Liver (tissue), 9 donors: ENCODE results near the gene MACROH2A1. TPM values are rescaled to one million over a fixed set of nuclear protein-coding genes. Genes with fewer than 3 reads are reported as not detected.

ENCODE experiments used
- DNase-seq: peaks from one replicate; pipeline ENCODE4 v3.0.0-alpha.2; 2017; ENCODE audit warnings: low spot score
- H3K27ac ChIP-seq, 2 donors: one replicate each; pipeline ENCODE4 v1.7.0; 2013; ENCODE audit warnings: inconsistent platforms in 2 of 2, low read length in 2 of 2, control low read depth in 1 of 2, low read depth in 1 of 2, mild to moderate bottlenecking in 1 of 2
- H3K27me3 ChIP-seq, 4 donors: one replicate each; pipeline versions ENCODE4 v1.6.1 to v1.7.0; 2013; ENCODE audit warnings: low read length in 3 of 4, inconsistent platforms in 1 of 4, mild to moderate bottlenecking in 1 of 4, moderate library complexity in 1 of 4; ENCODE audit not compliant: control insufficient read depth in 4 of 4, insufficient read depth in 4 of 4
- H3K36me3 ChIP-seq, 4 donors: one replicate each; pipeline versions ENCODE4 v1.6.1 to v1.7.0; 2013; ENCODE audit warnings: low read length in 3 of 4, mild to moderate bottlenecking in 3 of 4, low read depth in 1 of 4, moderate library complexity in 1 of 4; ENCODE audit not compliant: control insufficient read depth in 4 of 4, insufficient read depth in 3 of 4
- H3K4me1 ChIP-seq, 4 donors: one replicate each; pipeline versions ENCODE4 v1.6.1 to v1.7.0; 2013; ENCODE audit warnings: low read length in 3 of 4, mild to moderate bottlenecking in 3 of 4, moderate library complexity in 1 of 4; ENCODE audit not compliant: control insufficient read depth in 4 of 4, insufficient read depth in 4 of 4
- H3K4me3 ChIP-seq, 3 donors: one replicate each; pipeline versions ENCODE4 v1.6.1 to v1.7.0; 2013; ENCODE audit warnings: low read length in 3 of 3, control low read depth in 1 of 3, low read depth in 1 of 3, mild to moderate bottlenecking in 1 of 3
- H3K9ac ChIP-seq, 2 donors: one replicate each; pipeline ENCODE4 v1.7.0; 2013; ENCODE audit warnings: low read length in 2 of 2, mild to moderate bottlenecking in 2 of 2, moderate library complexity in 2 of 2, control low read depth in 1 of 2, low read depth in 1 of 2
- H3K9me3 ChIP-seq, 4 donors: one replicate each; pipeline versions ENCODE4 v1.6.1 to v1.7.0; 2013; ENCODE audit warnings: low read length in 3 of 4; ENCODE audit not compliant: control insufficient read depth in 4 of 4
- ATF3 ChIP-seq: IDR thresholded peaks from 2 replicates; pipeline ENCODE4 v1.6.1; 2016; ENCODE audit warnings: antibody characterized with exemption
- CTCF ChIP-seq: fragments of 150-350 bp; IDR thresholded peaks from 2 replicates; pipeline ENCODE4 v1.5.1; 2017; ENCODE audit warnings: improper control_type of control experiment, low read depth, low read length; ENCODE audit not compliant: missing input control
- FOXA1 ChIP-seq: IDR thresholded peaks from 2 replicates; pipeline ENCODE4 v1.6.1; 2016; ENCODE audit warnings: antibody characterized with exemption
- GABPA ChIP-seq, 2 donors: IDR thresholded peaks in 1 of 2; conservative IDR thresholded peaks in 1 of 2; 2 replicates each; pipeline ENCODE4 v1.6.1; 2016; ENCODE audit warnings: antibody characterized with exemption in 2 of 2, mild to moderate bottlenecking in 1 of 2, moderate library complexity in 1 of 2
- HNF4A ChIP-seq, 2 donors: conservative IDR thresholded peaks; 2 replicates each; pipeline ENCODE4 v1.6.1; 2016; ENCODE audit warnings: antibody characterized with exemption in 2 of 2, mild to moderate bottlenecking in 2 of 2
- HNF4G ChIP-seq: IDR thresholded peaks from 2 replicates; pipeline ENCODE4 v1.6.1; 2016; ENCODE audit warnings: antibody characterized with exemption
- JUND ChIP-seq, 2 donors: IDR thresholded peaks; 2 replicates each; pipeline ENCODE4 v1.6.1; 2016; ENCODE audit warnings: antibody characterized with exemption in 2 of 2
- MAX ChIP-seq: IDR thresholded peaks from 2 replicates; pipeline ENCODE4 v1.6.1; 2016; ENCODE audit warnings: antibody characterized with exemption
- NR2F2 ChIP-seq: IDR thresholded peaks from 2 replicates; pipeline ENCODE4 v1.6.1; 2016; ENCODE audit warnings: antibody characterized with exemption
- RAD21 ChIP-seq, 2 donors: IDR thresholded peaks; 2 replicates each; pipeline ENCODE4 v1.6.1; 2016; ENCODE audit warnings: antibody characterized with exemption in 2 of 2, mild to moderate bottlenecking in 2 of 2
- REST ChIP-seq: IDR thresholded peaks from 2 replicates; pipeline ENCODE4 v1.6.1; 2016; ENCODE audit warnings: antibody characterized with exemption, mild to moderate bottlenecking
- RXRA ChIP-seq, 2 donors: IDR thresholded peaks; 2 replicates each; pipeline ENCODE4 v1.6.1; 2017 to 2018; ENCODE audit warnings: antibody characterized with exemption in 2 of 2, mild to moderate bottlenecking in 1 of 2
- SP1 ChIP-seq: IDR thresholded peaks from 2 replicates; pipeline ENCODE4 v1.6.1; 2018; ENCODE audit warnings: antibody characterized with exemption, mild to moderate bottlenecking
- YY1 ChIP-seq: IDR thresholded peaks from 2 replicates; pipeline ENCODE4 v1.6.1; 2016; ENCODE audit warnings: antibody characterized with exemption, mild to moderate bottlenecking
- ZBTB33 ChIP-seq: IDR thresholded peaks from 2 replicates; pipeline ENCODE4 v1.6.1; 2016; ENCODE audit warnings: antibody characterized with exemption
- WGBS: extraction: QIAGEN DNeasy Blood & Tissue Kit; methylation state at CpG from one replicate; pipeline ENCODE4 v1.1.7; 2013; 5-methylcytosine and 5-hydroxymethylcytosine counted together
- polyA plus RNA-seq, 2 donors: library from polyadenylated mRNA; stranded (reverse) in 1 of 2; unstranded in 1 of 2; fragments of 200-250 nt in 1 of 2; fragments of >200 nt in 1 of 2; fragmentation: Nextera tagmentation in 1 of 2; extraction: Ambion mirVana in 1 of 2; gene quantifications; one replicate each; pipeline versions ENCODE4 v1.2.1 to v1.2.3, GENCODE V29; 2013 to 2015
- total RNA-seq, 2 donors: library from RNA; depleted of rRNA; stranded (reverse); fragments of >200 nt; gene quantifications; one replicate each; pipeline ENCODE4 v1.2.3, GENCODE V29; 2014
- donor health status: healthy.
- donor health status: healthy.
- donor health status: healthy.
- donor health status: healthy.
- donor health status: healthy.

MACROH2A1 gene
- total and polyA plus RNA-seq, 4 donors, result 33.7 to 113 (median 62.7) TPM

GRCh38 chr5:135332519-135333150 lies 66.4 kb downstream of the MACROH2A1 start:
- H3K27ac ChIP-seq, result no peak overlapping the region
- peaks cover 0 to 1% (median 0%) of the 10 kb centered on the region in 4 donors for H3K4me1 ChIP-seq
- TF ChIP-seq SP1, result no peak
- TF ChIP-seq CTCF, result peak; percentile 52
- peak; percentile 82 to 87 for TF ChIP-seq RAD21 (IDR thresholded peaks at IDR 0.05)
- peaks cover 3 to 26% (median 12%) of the 10 kb centered on the region in 4 donors for H3K36me3 ChIP-seq
- WGBS, result 34% methylated on average over 5 of the region's 5 CpGs
- H3K27me3 ChIP-seq, result no peaks in the 10 kb centered on the region
- no peak overlapping the region for H3K4me3 ChIP-seq
- H3K9ac ChIP-seq, result no peak overlapping the region
- no peaks in the 10 kb centered on the region for H3K9me3 ChIP-seq
- DNase-seq, result no peak

GRCh38 chr5:135331612-135332011 lies 67.4 kb downstream of the MACROH2A1 start:
- Histone ChIP-seq H3K4me1 (peaks cover 0 to 1% (median 0%) of the 10 kb centered on the region in 4 donors), H3K9ac (no peak overlapping the region), H3K9me3 (no peaks in the 10 kb centered on the region), H3K27me3 (no peaks in the 10 kb centered on the region), H3K36me3 (peaks cover 3 to 16% (median 9%) of the 10 kb centered on the region in 4 donors), H3K4me3 (no peak overlapping the region), H3K27ac (no peak overlapping the region)
- TF ChIP-seq FOXA1, result no peak
- no peak for TF ChIP-seq NR2F2
- no peak for TF ChIP-seq HNF4G
- no peak for TF ChIP-seq MAX
- no peak for TF ChIP-seq REST
- no peak for TF ChIP-seq ZBTB33
- no peak for TF ChIP-seq YY1
- no peak for TF ChIP-seq HNF4A (conservative IDR thresholded peaks at IDR 0.05)
- TF ChIP-seq GABPA (IDR thresholded peaks at IDR 0.05 in 1 of 2, conservative IDR thresholded peaks at IDR 0.05 in 1 of 2), result no peak
- TF ChIP-seq JUND (IDR thresholded peaks at IDR 0.05), result no peak
- no peak for TF ChIP-seq RAD21 (IDR thresholded peaks at IDR 0.05)
- no peak for TF ChIP-seq ATF3
- TF ChIP-seq RXRA (IDR thresholded peaks at IDR 0.05), result no peak
- 95% methylated on average over 3 of the region's 3 CpGs for WGBS
- no peak for DNase-seq
